Measurements from ENCODE around the gene ESPNL. TPM values are rescaled to one million over a fixed set of nuclear protein-coding genes. Genes with fewer than 3 reads are reported as not detected.
A peak's percentile ranks its signal among the peaks of the same experiment; 100 is the strongest.

Gene ESPNL
- total and polyA plus RNA-seq, 9 of the 15 experiments (the other 6 are each of a cell fraction or from before 2014, with no cell fraction given) = 0.03 to 0.09 (median 0.05) TPM; not detected in 3

- TF ChIP-seq ZNF592 (IDR thresholded peaks at IDR 0.05) = 0 out of 2 replicates have a peak, but pooled peaks have one; percentile 16
- TF ChIP-seq ARID1B (IDR thresholded peaks at IDR 0.05) = 0 out of 2 replicates have a peak, but pooled peaks have one; percentile 5
- TF ChIP-seq HCFC1 (IDR thresholded peaks at IDR 0.05; ENCODE audit: low read depth, low read length) = peak; percentile 65
- TF ChIP-seq PHF8 (IDR thresholded peaks at IDR 0.05; ENCODE audit: borderline replicate concordance, low read length) = peak; percentile 91
- TF ChIP-seq E2F6 (IDR thresholded peaks at IDR 0.05; ENCODE audit: borderline replicate concordance in 1 of 2, extremely low read depth in 1 of 2, insufficient read depth in 1 of 2, insufficient read length in 1 of 2, low read depth in 1 of 2, low read length in 1 of 2, poor library complexity in 1 of 2, severe bottlenecking in 1 of 2) = peak in 1 of 2 experiments; percentile 27
- TF ChIP-seq ZNF354B (CRISPR knock-in tag; IDR thresholded peaks at IDR 0.05) = no peak
- TF ChIP-seq SP2 (IDR thresholded peaks at IDR 0.05; ENCODE audit: extremely low read depth, low read depth, low read length, poor library complexity, severe bottlenecking) = peak; percentile 40
- TF ChIP-seq CREM (IDR thresholded peaks at IDR 0.05; ENCODE audit: low read depth) = peak; percentile 90
- no peak for TF ChIP-seq ZNF79 (CRISPR knock-in tag; IDR thresholded peaks at IDR 0.05; ENCODE audit: low read depth)
- 0 out of 2 replicates have a peak, but pooled peaks have one; percentile 29 for TF ChIP-seq ZNF395 (CRISPR knock-in tag; IDR thresholded peaks at IDR 0.05)
- peak; percentile 98 for TF ChIP-seq GABPB1 (CRISPR knock-in tag; IDR thresholded peaks at IDR 0.05)
- peak in 1 of 2 experiments; percentile 99; a peak in 2 of 4 replicates for TF ChIP-seq ZNF639 (CRISPR knock-in tag; conservative IDR thresholded peaks at IDR 0.05 in 1 of 2, IDR thresholded peaks at IDR 0.05 in 1 of 2)
Measured at GRCh38 chr2:238060542-238061314, 39.4 kb upstream of the ESPNL start, which contains the start of gene SCLY (continued).
